HPDE6-E6E7 (cell line): ENCODE data around the gene CYP19A1.
"Not testable (repeated sequence)": the region's sequence is repeated elsewhere in the genome, so short reads cannot be mapped to it uniquely, and the experiment has no call there.

ENCODE experiments used
- DNase-seq: peaks from one replicate; pipeline ENCODE4 v3.0.0; 2011; ENCODE audit warnings: missing footprints; ENCODE audit errors: extremely low spot score

CYP19A1 gene

DNA sequence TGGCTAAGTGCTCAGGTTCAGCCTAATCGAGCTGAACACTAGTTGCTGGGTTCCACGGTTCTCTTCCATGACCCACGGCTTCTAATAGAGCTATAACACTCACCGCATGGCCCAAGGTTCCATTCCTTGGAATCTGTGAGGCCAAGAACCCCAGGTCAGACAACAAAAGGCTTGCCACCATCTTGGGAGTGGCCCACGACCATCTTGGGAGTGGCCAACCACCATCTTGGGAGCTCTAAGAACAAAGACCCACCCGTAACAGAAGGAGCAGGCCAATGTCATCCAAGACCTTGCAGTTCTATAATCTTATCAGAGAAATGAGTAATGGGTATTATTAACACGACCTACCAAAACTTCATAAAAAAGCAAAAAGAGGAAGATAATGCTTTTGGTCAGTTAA lies 77.3 kb downstream of the CYP19A1 start:
- DNase-seq, result not testable (repeated sequence)

- DNase-seq, result no peak
Observed at GRCh38 chr15:51260202-51260601, 78.2 kb downstream of the CYP19A1 start.

DNA sequence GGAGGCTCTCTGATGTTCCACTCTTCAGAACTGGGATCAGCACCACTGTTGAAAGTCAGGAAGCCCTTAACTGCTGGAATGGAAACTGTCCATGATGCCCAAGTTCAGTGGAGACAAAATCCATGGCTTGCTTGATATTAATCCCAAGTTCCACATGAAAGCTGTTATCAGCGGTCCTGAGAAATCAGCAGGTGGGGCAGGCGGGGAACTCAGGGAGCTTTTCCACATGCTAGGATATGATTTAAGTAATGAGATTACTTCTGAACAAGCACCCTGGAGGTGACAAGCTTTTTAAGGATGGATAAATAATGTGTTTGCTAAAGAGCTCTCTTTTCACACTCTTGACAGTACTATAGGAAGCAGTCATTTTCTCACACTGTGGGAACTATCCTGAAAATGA lies 82.9 kb downstream of the CYP19A1 start:
- DNase-seq, result no peak

- DNase-seq, result no peak
Observed at GRCh38 chr15:51253366-51253765, 85.0 kb downstream of the CYP19A1 start.

GRCh38 chr15:51252671-51253070 lies 85.7 kb downstream of the CYP19A1 start:
- DNase-seq, result no peak

GRCh38 chr15:51251556-51251955 lies 86.8 kb downstream of the CYP19A1 start:
- DNase-seq, result no peak

DNA sequence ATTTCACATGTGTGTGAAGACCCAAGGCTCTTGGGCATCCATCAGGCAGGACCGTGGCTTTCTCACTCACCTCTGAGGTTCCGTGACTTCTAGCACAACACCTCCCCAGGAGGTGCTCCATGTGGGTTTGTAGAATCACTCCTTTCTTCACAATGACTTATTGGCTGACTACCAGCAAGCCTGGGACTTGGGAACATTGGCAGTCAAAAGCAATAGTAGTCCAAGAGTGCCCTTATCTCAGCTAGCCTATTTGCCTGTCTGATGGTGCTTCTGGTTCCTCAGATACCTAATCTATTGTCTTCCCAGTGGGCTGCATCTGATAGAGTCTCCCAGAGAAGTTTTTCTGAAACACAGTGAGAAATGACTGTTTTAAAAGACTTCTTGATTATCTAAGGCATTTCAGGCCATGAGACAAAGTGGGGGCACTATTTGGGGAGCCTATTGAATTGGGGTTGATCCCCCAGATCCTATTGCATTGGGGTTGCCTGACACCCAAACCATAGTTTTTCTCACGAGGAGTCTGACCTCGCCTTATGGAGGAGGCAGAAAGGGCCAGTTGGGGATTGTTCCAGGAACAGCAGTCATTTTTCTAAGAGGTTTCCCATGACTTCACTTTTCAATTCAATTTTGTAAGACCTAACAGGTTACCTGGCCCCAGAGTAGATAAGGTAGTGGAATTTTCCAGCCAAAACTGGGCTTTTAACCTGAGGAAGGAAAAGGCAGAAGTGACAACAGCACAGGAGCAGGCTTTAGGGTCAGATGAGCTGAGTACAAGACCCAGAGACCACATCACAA lies 88.0 kb downstream of the CYP19A1 start:
- DNase-seq, result no peak

DNA sequence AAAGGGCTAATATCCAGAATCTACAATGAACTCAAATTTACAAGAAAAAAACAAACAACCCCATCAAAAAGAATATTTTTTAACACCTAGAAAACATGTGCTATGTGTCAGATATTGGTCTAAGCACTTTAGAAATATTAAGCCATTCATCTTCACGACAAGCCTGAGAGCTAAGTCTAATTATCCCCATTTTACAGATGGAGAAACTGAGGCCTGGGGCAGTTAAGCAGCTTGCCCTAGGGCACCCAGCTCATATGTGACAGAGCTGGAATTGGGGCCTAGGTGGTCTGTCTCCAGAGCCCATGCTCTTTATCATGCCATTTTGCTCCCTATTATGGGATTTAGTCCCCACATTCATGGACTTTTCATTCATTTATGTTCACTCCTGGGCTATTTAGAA lies 92.8 kb downstream of the CYP19A1 start:
- DNase-seq, result no peak

DNA sequence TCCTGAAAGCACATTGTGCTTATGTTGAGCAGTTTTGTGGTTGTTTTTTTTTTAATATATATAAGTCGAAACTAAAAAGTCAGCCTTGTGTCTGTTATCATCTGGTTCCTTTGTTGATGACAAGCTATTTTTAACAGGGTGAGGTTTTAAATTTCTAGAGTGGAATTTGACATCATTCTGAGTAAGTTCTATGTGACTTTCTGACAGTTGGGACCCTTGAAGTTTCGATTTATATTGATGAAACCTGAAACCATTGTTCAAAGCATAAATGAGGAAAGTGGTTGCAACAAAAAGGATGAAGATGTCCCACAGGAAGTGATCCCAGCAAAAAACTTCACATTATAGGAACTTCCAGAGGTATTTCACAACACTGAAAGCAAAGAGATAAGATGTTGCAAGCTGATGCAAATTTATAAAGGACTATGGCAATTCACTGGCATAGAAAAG lies 94.0 kb downstream of the CYP19A1 start:
- no peak for DNase-seq

DNA sequence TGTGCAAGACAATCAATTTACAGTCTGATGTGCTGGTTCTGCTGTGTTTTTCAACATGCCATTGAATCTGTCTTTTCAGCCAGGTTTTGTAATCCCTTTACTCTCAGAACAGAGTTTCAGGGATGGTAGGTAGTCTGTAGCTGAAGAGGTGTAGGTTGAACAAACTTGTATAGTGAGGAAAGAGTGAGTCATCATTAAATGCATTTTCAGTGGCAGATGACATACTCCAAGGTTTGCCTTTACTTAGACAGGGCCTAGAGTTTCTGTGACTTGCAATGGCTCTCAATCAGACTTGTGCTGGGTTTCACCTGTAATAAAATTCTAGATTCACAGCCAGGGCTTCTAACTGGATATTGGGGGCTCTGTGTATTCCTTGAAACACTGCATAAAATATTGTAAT lies 94.6 kb downstream of the CYP19A1 start:
- DNase-seq, result peak; percentile 20

- DNase-seq, result no peak
Observed at GRCh38 chr15:51240066-51240465, 98.3 kb downstream of the CYP19A1 start.

DNA sequence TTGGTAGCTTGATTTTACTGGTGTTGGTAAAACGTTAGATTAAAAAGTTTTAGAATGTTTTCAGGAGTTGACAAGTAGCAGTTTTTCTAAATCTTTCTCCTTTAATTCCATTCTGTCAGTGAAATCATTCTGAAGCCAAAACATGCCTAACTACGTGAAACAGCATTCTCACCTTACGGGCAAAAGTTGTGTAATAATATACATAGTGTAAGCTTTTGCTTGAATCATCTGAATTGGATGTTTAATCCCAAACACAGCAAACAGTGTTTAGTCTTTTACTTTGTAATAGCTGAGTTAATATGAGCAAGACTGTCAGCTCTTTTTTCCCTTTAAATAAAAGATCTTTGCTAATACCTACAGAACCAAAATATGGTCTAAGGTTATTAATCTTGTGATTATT lies 100.6 kb downstream of the CYP19A1 start:
- DNase-seq, result no peak

- DNase-seq, result no peak
Observed at GRCh38 chr15:51234176-51234927, 104.0 kb downstream of the CYP19A1 start.

DNA sequence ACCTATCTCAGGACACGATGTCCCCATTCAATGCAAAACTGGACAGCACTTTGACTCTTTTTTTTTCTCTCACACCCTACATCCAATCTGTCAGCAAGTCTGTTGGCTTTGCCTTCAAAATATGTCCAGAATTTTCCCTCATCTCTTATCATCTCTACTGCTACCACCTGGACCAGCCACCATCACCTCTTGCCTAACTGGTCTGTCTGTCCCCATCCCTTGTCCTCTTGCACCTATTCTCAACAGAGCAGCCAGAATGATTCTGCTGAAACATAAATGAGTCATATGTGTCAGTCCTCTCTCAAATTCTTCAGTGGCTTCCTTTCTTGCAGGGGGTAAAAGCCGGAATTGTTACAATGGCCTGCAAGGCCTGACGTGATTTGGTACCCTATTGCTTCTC lies 105.8 kb downstream of the CYP19A1 start:
- DNase-seq, result no peak

- no peak for DNase-seq
Observed at GRCh38 chr15:51229907-51230330, 108.5 kb downstream of the CYP19A1 start.

DNA sequence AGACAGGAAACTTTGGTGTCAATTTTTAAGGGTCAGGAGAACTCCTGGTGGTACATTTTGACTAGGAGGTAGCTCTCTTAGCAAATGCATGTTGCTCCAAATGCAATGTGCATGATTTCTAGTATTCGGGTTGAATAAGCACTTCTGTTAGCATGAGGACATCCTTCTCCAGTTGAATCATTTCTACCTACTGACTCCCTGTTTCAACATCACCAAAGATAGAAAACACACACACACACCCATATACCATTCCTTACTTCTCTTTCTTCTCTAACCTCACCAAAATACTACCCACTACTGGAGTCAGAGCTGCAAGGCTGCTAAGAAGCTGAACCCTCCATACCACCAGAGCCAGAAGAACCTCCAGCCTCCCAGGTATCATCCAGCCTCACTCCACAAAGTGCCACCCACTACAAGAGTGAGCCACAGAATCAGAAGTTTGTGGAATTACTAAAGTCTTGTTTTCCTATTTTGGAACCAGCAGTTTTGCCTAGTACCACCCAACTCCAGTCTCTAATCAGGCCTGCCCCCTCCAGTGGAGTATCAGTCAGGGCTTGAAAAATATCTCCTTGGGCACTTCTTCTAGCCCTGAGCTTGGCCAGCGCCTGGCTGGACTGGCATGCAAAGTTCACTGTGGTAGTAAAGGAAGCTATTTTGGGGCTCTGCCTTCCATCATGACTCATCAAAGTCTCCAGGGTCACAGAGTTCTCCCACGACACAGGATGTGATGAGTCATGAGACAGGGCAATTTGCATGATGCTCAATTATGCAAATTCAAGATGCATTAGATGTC lies 110.3 kb downstream of the CYP19A1 start:
- peak; percentile 49 for DNase-seq

GRCh38 chr15:51226576-51227210 lies 111.7 kb downstream of the CYP19A1 start:
- no peak for DNase-seq

DNA sequence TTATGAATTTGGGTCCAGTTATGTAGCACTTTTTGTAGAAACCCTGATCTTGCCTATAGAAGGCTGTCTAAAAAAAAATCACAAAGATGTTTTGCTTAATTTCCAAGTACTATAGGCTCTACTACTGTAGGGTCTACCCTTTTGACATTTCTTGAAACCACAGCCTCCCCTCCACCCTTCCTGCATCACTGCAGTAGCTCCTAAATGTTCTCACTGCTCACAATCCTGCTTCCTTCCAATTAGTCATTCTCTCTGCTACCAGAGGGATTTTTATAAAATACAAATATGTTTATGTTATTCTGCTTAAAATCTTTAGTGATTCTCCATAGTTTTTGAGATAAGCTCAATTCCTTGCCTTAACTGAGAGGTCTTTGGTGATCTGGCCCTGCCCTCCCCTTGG lies 114.0 kb downstream of the CYP19A1 start:
- DNase-seq, result no peak

DNA sequence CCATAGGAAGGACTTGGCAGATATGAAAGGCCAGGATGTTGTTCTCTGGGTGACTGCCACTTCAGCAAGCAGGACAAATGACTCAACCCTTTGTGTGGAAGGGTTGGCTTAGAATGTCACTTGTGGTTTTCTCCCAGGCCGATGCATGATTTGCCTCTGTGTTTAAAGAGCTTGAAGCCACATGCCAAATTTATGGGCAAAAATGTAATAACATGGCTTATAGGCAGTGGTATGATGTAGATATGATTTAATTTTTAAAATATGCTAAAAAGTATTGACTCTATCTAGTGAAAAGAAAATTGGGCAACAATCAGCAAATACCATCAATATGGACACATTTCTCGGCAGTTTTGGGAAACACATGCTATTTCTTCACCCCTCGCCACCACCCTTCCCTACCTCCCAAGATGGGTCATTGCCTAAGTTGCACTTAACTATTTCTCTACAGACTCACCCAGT lies 114.6 kb downstream of the CYP19A1 start:
- DNase-seq, result no peak

- DNase-seq, result no peak
Observed at GRCh38 chr15:51218299-51218938, 120.0 kb downstream of the CYP19A1 start.

DNA sequence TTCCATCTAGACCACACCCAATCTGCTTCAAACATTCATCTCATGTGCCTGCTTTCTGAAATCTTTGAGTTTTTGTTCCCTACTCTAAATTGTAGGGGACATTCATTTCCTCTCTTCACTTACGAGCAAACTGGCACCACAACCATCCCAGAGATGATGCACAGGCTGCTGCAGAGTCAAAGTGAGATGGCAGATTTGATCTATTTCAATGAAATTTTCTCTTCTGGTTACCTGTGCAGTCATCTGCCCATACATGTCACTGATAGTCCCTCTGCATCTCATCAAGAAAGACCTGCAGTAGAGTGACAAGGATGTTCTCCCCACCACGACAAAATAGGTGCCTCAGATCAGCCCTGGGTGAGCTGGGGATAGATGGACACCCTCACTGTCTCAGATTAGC lies 125.5 kb downstream of the CYP19A1 start:
- no peak for DNase-seq
